ENCODE measurements around the gene INHBB.

DNA sequence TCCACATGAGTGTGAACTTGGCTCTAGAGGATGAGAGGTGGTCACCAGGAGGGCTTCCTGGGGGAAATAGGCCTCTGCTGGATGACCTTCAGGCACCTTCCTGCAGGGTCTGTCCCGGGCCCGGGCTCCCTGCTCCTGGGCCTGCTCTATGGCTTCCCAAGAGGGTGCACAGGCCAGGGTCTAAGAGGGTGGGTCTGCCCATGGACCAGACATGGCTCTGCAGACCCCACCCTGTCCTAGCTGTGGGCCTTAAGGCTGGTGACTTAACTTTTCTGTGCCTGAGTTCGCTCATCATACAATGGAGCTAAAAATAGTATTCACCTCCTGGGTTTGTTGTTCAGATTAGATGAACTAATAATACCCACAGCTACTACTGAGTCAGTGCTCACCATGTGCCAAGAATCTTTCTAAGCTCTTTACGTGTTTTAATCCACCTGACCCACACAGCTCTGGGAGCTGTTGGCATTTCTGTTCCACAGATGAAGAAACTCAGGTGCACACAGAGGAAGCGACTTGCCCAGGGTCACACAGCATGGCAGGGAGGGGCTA lies 14.4 kb downstream of the INHBB start:
- TF ChIP-seq SP1 (IDR thresholded peaks at IDR 0.05; ENCODE audit: low read depth), result no peak
- TF ChIP-seq, protein P1, sequence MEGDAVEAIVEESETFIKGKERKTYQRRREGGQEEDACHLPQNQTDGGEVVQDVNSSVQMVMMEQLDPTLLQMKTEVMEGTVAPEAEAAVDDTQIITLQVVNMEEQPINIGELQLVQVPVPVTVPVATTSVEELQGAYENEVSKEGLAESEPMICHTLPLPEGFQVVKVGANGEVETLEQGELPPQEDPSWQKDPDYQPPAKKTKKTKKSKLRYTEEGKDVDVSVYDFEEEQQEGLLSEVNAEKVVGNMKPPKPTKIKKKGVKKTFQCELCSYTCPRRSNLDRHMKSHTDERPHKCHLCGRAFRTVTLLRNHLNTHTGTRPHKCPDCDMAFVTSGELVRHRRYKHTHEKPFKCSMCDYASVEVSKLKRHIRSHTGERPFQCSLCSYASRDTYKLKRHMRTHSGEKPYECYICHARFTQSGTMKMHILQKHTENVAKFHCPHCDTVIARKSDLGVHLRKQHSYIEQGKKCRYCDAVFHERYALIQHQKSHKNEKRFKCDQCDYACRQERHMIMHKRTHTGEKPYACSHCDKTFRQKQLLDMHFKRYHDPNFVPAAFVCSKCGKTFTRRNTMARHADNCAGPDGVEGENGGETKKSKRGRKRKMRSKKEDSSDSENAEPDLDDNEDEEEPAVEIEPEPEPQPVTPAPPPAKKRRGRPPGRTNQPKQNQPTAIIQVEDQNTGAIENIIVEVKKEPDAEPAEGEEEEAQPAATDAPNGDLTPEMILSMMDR (IDR thresholded peaks at IDR 0.05 in 2 of 3, conservative IDR thresholded peaks at IDR 0.05 in 1 of 3; ENCODE audit: borderline replicate concordance in 1 of 3, insufficient read depth in 1 of 3, low read depth in 2 of 3, low read length in 2 of 3), result no peak
- TF ChIP-seq POLR2A (IDR thresholded peaks at IDR 0.05; ENCODE audit: borderline replicate concordance, extremely low read depth, insufficient read depth, insufficient read length), result no peak
- TF ChIP-seq JUND (IDR thresholded peaks at IDR 0.05), result no peak

Data from HCT116 (cell line).